H1 (cell line): ENCODE measurements around the gene DBP. TPM values are rescaled to one million over a fixed set of nuclear protein-coding genes. Genes with fewer than 3 reads are reported as not detected.

Experiments used
- CTCF ChIA-PET: fragments of 300-600 bp; sonication (Branson Sonifier 250); formaldehyde crosslinking; loops from one replicate; lab custom pipeline; 2021; ENCODE audit not compliant: partially characterized antibody; lab: Charles Lee
- POLR2A ChIA-PET: fragments of 300-600 bp; sonication (Branson Sonifier 250); formaldehyde crosslinking; loops from one replicate; lab custom pipeline; 2021; ENCODE audit warnings: inconsistent platforms; ENCODE audit not compliant: partially characterized antibody; lab: Charles Lee
- DNase-seq, 2 experiments: peaks; one replicate each; pipeline versions ENCODE4 v3.0.0 to v3.0.0-alpha.2; 2010 to 2022; ENCODE audit warnings: low spot score in 2 of 2, low read depth in 1 of 2, mixed read lengths in 1 of 2
- FAIRE-seq: peaks from 2 replicates; lab custom pipeline; 2011; peaks lifted over from hg19 to GRCh38; lab: Jason Lieb, UNC
- H2AFZ ChIP-seq: 2 replicates; pipeline ENCODE4 v1.8.1; 2012; ENCODE audit warnings: low read length, inconsistent platforms
- H2AK5ac ChIP-seq: 2 replicates; pipeline ENCODE4 v1.6.1; 2013; ENCODE audit warnings: low read depth, low read length
- H2BK120ac ChIP-seq: replicated peaks from 2 replicates; pipeline ENCODE3; 2013; ENCODE audit warnings: low read depth, low read length, inconsistent platforms
- H2BK12ac ChIP-seq: 2 replicates; pipeline ENCODE4 v1.6.1; 2013; ENCODE audit warnings: low read depth, low read length
- H2BK15ac ChIP-seq: 2 replicates; pipeline ENCODE4 v1.6.1; 2013; ENCODE audit warnings: low read length
- H2BK20ac ChIP-seq: 2 replicates; pipeline ENCODE4 v1.6.1; 2013; ENCODE audit warnings: low read length
- H2BK5ac ChIP-seq: 2 replicates; pipeline ENCODE4 v1.6.1; 2013; ENCODE audit warnings: low read depth, low read length
- H3K14ac ChIP-seq: 2 replicates; pipeline ENCODE4 v1.6.1; 2013; ENCODE audit warnings: inconsistent platforms; ENCODE audit not compliant: insufficient read length
- H3K18ac ChIP-seq: 2 replicates; pipeline ENCODE4 v1.6.1; 2013; ENCODE audit warnings: low read length; ENCODE audit errors: extremely low read depth
- H3K23ac ChIP-seq: 2 replicates; pipeline ENCODE4 v1.6.1; 2013; ENCODE audit warnings: inconsistent platforms; ENCODE audit not compliant: insufficient read length
- H3K23me2 ChIP-seq: 2 replicates; pipeline ENCODE4 v1.6.1; 2013; ENCODE audit warnings: low read depth, low read length
- H3K27ac ChIP-seq: 2 replicates; pipeline ENCODE4 v1.6.1; 2011; ENCODE audit warnings: low read depth, low read length, inconsistent platforms
- H3K27me3 ChIP-seq, 4 experiments: replicated peaks in 1 of 4; 1 replicate in 1 of 4; 2 replicates in 3 of 4; pipeline versions ENCODE4 v1.6.1 to v1.8.1; 2011 to 2013; ENCODE audit warnings: low read length in 3 of 4, mild to moderate bottlenecking in 3 of 4, inconsistent platforms in 2 of 4, mixed read lengths in 2 of 4, moderate library complexity in 1 of 4; ENCODE audit not compliant: control insufficient read depth in 3 of 4, insufficient read depth in 3 of 4; ENCODE audit errors: extremely low read depth in 1 of 4
- H3K36me3 ChIP-seq, 4 experiments: 2 replicates each; pipeline versions ENCODE4 v1.6.1 to v1.8.1; 2011 to 2013; ENCODE audit warnings: mild to moderate bottlenecking in 4 of 4, low read length in 3 of 4, moderate library complexity in 2 of 4, control low read depth in 1 of 4, inconsistent platforms in 1 of 4; ENCODE audit not compliant: insufficient read depth in 4 of 4, control insufficient read depth in 2 of 4
- H3K4ac ChIP-seq: replicated peaks from 2 replicates; pipeline ENCODE3; 2013; ENCODE audit warnings: low read length, low read depth, mixed read lengths, inconsistent platforms; ENCODE audit not compliant: insufficient read length
- H3K4me1 ChIP-seq, 4 experiments: replicated peaks in 1 of 4; 1 replicate in 1 of 4; 2 replicates in 3 of 4; pipeline versions ENCODE4 v1.6.1 to v1.8.1; 2011 to 2013; ENCODE audit warnings: low read length in 3 of 4, inconsistent platforms in 2 of 4, mixed read lengths in 1 of 4; ENCODE audit not compliant: insufficient read depth in 4 of 4, control insufficient read depth in 3 of 4
- H3K4me2 ChIP-seq, 2 experiments: 2 replicates each; pipeline versions ENCODE4 v1.6.1 to v1.8.1; 2011 to 2013; ENCODE audit warnings: low read depth in 2 of 2, low read length in 2 of 2, control low read depth in 1 of 2, inconsistent platforms in 1 of 2, mild to moderate bottlenecking in 1 of 2; ENCODE audit not compliant: insufficient read depth in 1 of 2
- H3K4me3 ChIP-seq, 4 experiments: fragments of 200-600, 300-600 bp in 1 of 4; sonication (generic), shearing (Covaris generic), sonication (Bioruptor Twin) in 1 of 4; 2 replicates each; pipeline versions ENCODE4 v1.5.1 to v1.8.1; 2011 to 2016; ENCODE audit warnings: low read length in 4 of 4, low read depth in 3 of 4, control low read depth in 2 of 4, inconsistent platforms in 2 of 4, mild to moderate bottlenecking in 2 of 4, mixed read lengths in 1 of 4, moderate library complexity in 1 of 4; ENCODE audit not compliant: insufficient read depth in 2 of 4; ENCODE audit errors: extremely low read depth in 1 of 4
- H3K56ac ChIP-seq: replicated peaks from 2 replicates; pipeline ENCODE3; 2013; ENCODE audit warnings: low read depth, mild to moderate bottlenecking, mixed read lengths, low read length, inconsistent platforms; ENCODE audit not compliant: insufficient read length
- H3K79me1 ChIP-seq: 2 replicates; pipeline ENCODE4 v1.6.1; 2013; ENCODE audit warnings: low read depth, low read length, control low read depth
- H3K79me2 ChIP-seq, 2 experiments: 2 replicates each; pipeline versions ENCODE4 v1.6.1 to v1.8.1; 2012 to 2013; ENCODE audit warnings: low read length in 2 of 2, mild to moderate bottlenecking in 2 of 2, inconsistent platforms in 1 of 2; ENCODE audit not compliant: insufficient read depth in 2 of 2, control insufficient read depth in 1 of 2
- H3K9ac ChIP-seq, 4 experiments: replicated peaks in 1 of 4; 1 replicate in 1 of 4; 2 replicates in 3 of 4; pipeline versions ENCODE4 v1.6.1 to v1.8.1; 2011 to 2013; ENCODE audit warnings: low read depth in 3 of 4, low read length in 3 of 4, control low read depth in 2 of 4, mild to moderate bottlenecking in 2 of 4, moderate library complexity in 2 of 4, inconsistent platforms in 1 of 4; ENCODE audit errors: extremely low read depth in 1 of 4
- H3K9me3 ChIP-seq, 2 experiments: 2 replicates each; pipeline versions ENCODE4 v1.6.1 to v1.8.1; 2012 to 2013; ENCODE audit warnings: mild to moderate bottlenecking in 2 of 2, moderate library complexity in 2 of 2, control low read depth in 1 of 2, inconsistent platforms in 1 of 2, low read depth in 1 of 2, low read length in 1 of 2, mixed read lengths in 1 of 2; ENCODE audit not compliant: insufficient read depth in 2 of 2
- H4K20me1 ChIP-seq, 2 experiments: replicated peaks in 1 of 2; 2 replicates each; pipeline versions ENCODE3 to v1.8.1; 2011 to 2013; ENCODE audit warnings: inconsistent platforms in 2 of 2, low read length in 2 of 2, mild to moderate bottlenecking in 1 of 2; ENCODE audit not compliant: insufficient read depth in 2 of 2, control insufficient read depth in 1 of 2
- H4K5ac ChIP-seq: 2 replicates; pipeline ENCODE4 v1.6.1; 2013; ENCODE audit warnings: low read length, low read depth, mixed read lengths, inconsistent platforms; ENCODE audit not compliant: insufficient read length
- H4K8ac ChIP-seq: 2 replicates; pipeline ENCODE4 v1.8.0; 2013; ENCODE audit warnings: mild to moderate bottlenecking, moderate library complexity, low read length, inconsistent platforms; ENCODE audit not compliant: insufficient read depth; ENCODE audit errors: extremely low read depth
- H4K91ac ChIP-seq: replicated peaks from 2 replicates; pipeline ENCODE3; 2013; ENCODE audit warnings: low read length, mixed read lengths, inconsistent platforms; ENCODE audit not compliant: insufficient read length
- HDAC6 ChIP-seq: IDR thresholded peaks from one replicate; pipeline ENCODE4 v1.7.1; 2012; ENCODE audit warnings: low read depth, mild to moderate bottlenecking, inconsistent platforms, low read length, moderate library complexity
- RBBP5 ChIP-seq: IDR thresholded peaks from 2 replicates; pipeline ENCODE4 v1.7.1; 2012; ENCODE audit warnings: low read depth, mild to moderate bottlenecking, inconsistent platforms, low read length, moderate library complexity, borderline replicate concordance
- RFX5 ChIP-seq: IDR thresholded peaks from 2 replicates; pipeline ENCODE4 v1.6.1; 2011; ENCODE audit warnings: low read depth, low read length, improper control_type of control experiment, borderline replicate concordance
- SIN3A ChIP-seq, 2 experiments: IDR thresholded peaks in 1 of 2; conservative IDR thresholded peaks in 1 of 2; 2 replicates each; pipeline ENCODE4 v1.6.1; 2011 to 2012; ENCODE audit warnings: low read length in 2 of 2, improper control_type of control experiment in 1 of 2, low read depth in 1 of 2, mild to moderate bottlenecking in 1 of 2
- SP1 ChIP-seq: IDR thresholded peaks from 2 replicates; pipeline ENCODE4 v1.6.1; 2011; ENCODE audit warnings: low read depth, low read length
- TBP ChIP-seq: IDR thresholded peaks from 2 replicates; pipeline ENCODE4 v1.6.1; 2011; ENCODE audit warnings: low read depth, low read length, improper control_type of control experiment
- WGBS, 2 experiments: shearing (Covaris generic) in 1 of 2; methylation state at CpG; one replicate each; pipeline versions ENCODE4 v1.1.6 to v1.1.7; 2013 to 2015; ENCODE audit warnings: low lambda C conversion rate in 2 of 2, mixed read lengths in 2 of 2, inconsistent platforms in 1 of 2, low coverage in 1 of 2, missing lambda C conversion rate in 1 of 2; ENCODE audit not compliant: insufficient replicate concordance in 2 of 2, insufficient coverage in 1 of 2, insufficient read length in 1 of 2; ENCODE audit errors: extremely low coverage in 1 of 2, missing lambda C conversion rate in 1 of 2; 5-methylcytosine and 5-hydroxymethylcytosine counted together
- polyA plus RNA-seq, 7 experiments: library from polyadenylated mRNA; depleted of rRNA in 3 of 7; stranded (reverse) in 5 of 7; unstranded in 2 of 7; fragments of >200 nt in 5 of 7; fragments of 200-250 nt in 2 of 7; gene quantifications; 1 replicate in 5 of 7; 2 replicates in 1 of 7; 4 replicates in 1 of 7; pipeline versions ENCODE4 v1.2.1 to v1.2.3, GENCODE V29; 2011 to 2013; ENCODE audit warnings: missing spikeins in 2 of 7, mixed read lengths in 2 of 7
- total RNA-seq: library from RNA; stranded (reverse); fragmentation: NEBNext Ultra II Directional; extraction: Animal tissue kit (Norgen Biotek cat#: 25700); gene quantifications from 2 replicates; pipeline ENCODE4 v1.2.1, GENCODE V29; 2021

The DBP gene
- total and polyA plus RNA-seq, 2 of the 8 experiments (the other 6 are each of a cell fraction or from before 2014, with no cell fraction given) = 7.5 to 8.3 TPM

DNA sequence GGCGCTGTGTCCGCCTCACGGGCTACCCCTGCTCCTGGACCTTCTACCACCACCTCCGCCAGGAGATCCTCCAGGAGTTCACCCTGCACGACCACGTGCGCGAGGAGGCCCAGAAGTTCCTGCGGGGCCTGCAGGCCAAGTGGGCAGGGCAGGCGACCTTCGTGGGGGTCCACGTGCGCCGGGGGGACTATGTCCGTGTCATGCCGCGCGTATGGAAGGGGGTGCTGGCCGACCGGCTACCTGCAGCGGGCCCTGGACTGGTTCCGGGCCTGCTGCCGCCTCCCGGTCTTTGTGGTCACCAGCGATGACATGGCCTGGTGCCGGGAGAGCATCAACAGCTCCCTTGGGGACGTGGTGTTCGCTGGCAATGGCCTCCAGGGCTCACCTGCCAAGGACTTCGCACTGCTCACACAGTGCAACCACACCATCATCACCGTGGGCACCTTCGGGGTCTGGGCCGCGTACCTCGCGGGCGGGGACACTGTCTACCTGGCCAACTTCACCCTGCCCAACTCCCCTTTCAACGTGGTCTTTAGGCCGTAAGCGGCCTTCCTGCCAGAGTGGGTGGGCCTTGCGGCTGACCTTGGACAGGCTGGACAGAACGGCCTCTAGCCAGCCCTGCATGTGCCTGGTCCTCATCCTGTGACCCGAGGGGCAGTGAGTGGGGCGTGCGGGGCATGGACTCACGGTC, 43.4 kb upstream of the DBP start:
- H2BK20ac ChIP-seq = no peak overlapping the region
- no peaks in the 10 kb centered on the region for H3K79me2 ChIP-seq
- H3K4me3 ChIP-seq = no peak overlapping the region
- H3K23me2 ChIP-seq = no peaks in the 10 kb centered on the region
- H4K8ac ChIP-seq = no peak overlapping the region
- no peak overlapping the region for H2AFZ ChIP-seq
- H4K5ac ChIP-seq = no peak overlapping the region
- no peaks in the 10 kb centered on the region for H3K27me3 ChIP-seq
- H3K9ac ChIP-seq = no peak overlapping the region
- H3K27ac ChIP-seq = no peak overlapping the region
- H3K9me3 ChIP-seq = no peaks in the 10 kb centered on the region
- no peak for DNase-seq
- no peak overlapping the region for H3K4ac ChIP-seq
- no peak overlapping the region for H2BK5ac ChIP-seq
- TF ChIP-seq HDAC6 (no peak), SIN3A (conservative IDR thresholded peaks at IDR 0.05 in 1 of 2, IDR thresholded peaks at IDR 0.05 in 1 of 2; ENCODE audit: low read depth in 1 of 2, low read length in 2 of 2) (no peak), RFX5 (no peak), TBP (no peak), SP1 (no peak), RBBP5 (no peak)
- no peak overlapping the region for H2BK120ac ChIP-seq
- no peaks in the 10 kb centered on the region for H3K36me3 ChIP-seq
- no peak overlapping the region for H3K14ac ChIP-seq
- H3K23ac ChIP-seq = no peak overlapping the region
- no peaks in the 10 kb centered on the region for H4K20me1 ChIP-seq
- 93% methylated on average over 45 of the region's 45 CpGs; no CpG with 5 or more reads in 1 of the 2 experiments for WGBS, 2 experiments
- H3K79me1 ChIP-seq = no peaks in the 10 kb centered on the region
- H2BK12ac ChIP-seq = 0 out of 2 replicates have a peak overlapping the region, but pooled peaks have one; percentile 27
- H4K91ac ChIP-seq = no peak overlapping the region
- ChIA-PET POLR2A (interaction anchor here (3.9 kb wide), 1 partner anchor 16 kb away, joined by 18 read pairs; the partner anchor contains the start of gene FUT2), CTCF (no interaction called here)
- no peak overlapping the region for H3K18ac ChIP-seq
- H2BK15ac ChIP-seq = no peak overlapping the region
- H3K4me2 ChIP-seq = no peak overlapping the region
- no peak overlapping the region for H2AK5ac ChIP-seq
- H3K4me1 ChIP-seq = peaks cover 0 to 2% (median under 1%) of the 10 kb centered on the region in 4 experiments; a peak in 1 of 7 replicates
- no peak overlapping the region for H3K56ac ChIP-seq
- no peak for FAIRE-seq
